CD14-positive monocyte (primary cell): ENCODE measurements around the gene MITF. TPM values are rescaled to one million over a fixed set of nuclear protein-coding genes. Genes with fewer than 3 reads are reported as not detected.
A peak's percentile ranks its signal among the peaks of the same experiment; 100 is the strongest.

ENCODE experiments used
- DNase-seq, 3 donors: peaks; one replicate each; pipeline ENCODE4 v3.0.0-alpha.2; 2011 to 2022
- H2AFZ ChIP-seq: 2 replicates; pipeline ENCODE4 v1.6.0; 2012; ENCODE audit warnings: mild to moderate bottlenecking, low read depth, low read length, inconsistent platforms; ENCODE audit not compliant: insufficient read depth, poor library complexity, severe bottlenecking
- H3K27ac ChIP-seq, 2 donors: 1 replicate in 1 of 2; 2 replicates in 1 of 2; pipeline ENCODE4 v1.5.1; 2012 to 2013; ENCODE audit warnings: low read length in 2 of 2, control low read depth in 1 of 2, inconsistent platforms in 1 of 2, low read depth in 1 of 2, mild to moderate bottlenecking in 1 of 2
- H3K27me3 ChIP-seq, 2 donors: one replicate each; pipeline versions ENCODE4 v1.6.0 to v1.6.1; 2011 to 2013; ENCODE audit warnings: low read length in 2 of 2; ENCODE audit not compliant: control insufficient read depth in 2 of 2, insufficient read depth in 2 of 2
- H3K36me3 ChIP-seq, 2 donors: replicated peaks in 1 of 2; 1 replicate in 1 of 2; 2 replicates in 1 of 2; pipeline versions ENCODE4 v1.5.1 to v1.6.1; 2012 to 2013; ENCODE audit warnings: low read length in 2 of 2, control low read depth in 1 of 2, inconsistent platforms in 1 of 2, mild to moderate bottlenecking in 1 of 2; ENCODE audit not compliant: insufficient read depth in 2 of 2, control insufficient read depth in 1 of 2
- H3K4me1 ChIP-seq, 2 donors: 1 replicate in 1 of 2; 2 replicates in 1 of 2; pipeline versions ENCODE4 v1.5.1 to v1.6.1; 2012 to 2013; ENCODE audit warnings: low read length in 2 of 2, control low read depth in 1 of 2, inconsistent platforms in 1 of 2, mild to moderate bottlenecking in 1 of 2, moderate library complexity in 1 of 2; ENCODE audit not compliant: insufficient read depth in 2 of 2, control insufficient read depth in 1 of 2
- H3K4me2 ChIP-seq: replicated peaks from 2 replicates; pipeline ENCODE3; 2012; ENCODE audit warnings: low read length, moderate library complexity, mild to moderate bottlenecking; ENCODE audit not compliant: poor library complexity, severe bottlenecking; ENCODE audit errors: extremely low read depth
- H3K4me3 ChIP-seq, 3 experiments: fragments of 200-600 bp in 1 of 3; sonication (generic) in 1 of 3; replicated peaks in 1 of 3; 1 replicate in 2 of 3; 2 replicates in 1 of 3; pipeline ENCODE4 v1.5.1; 2011 to 2013; ENCODE audit warnings: low read length in 3 of 3, mild to moderate bottlenecking in 3 of 3, control low read depth in 2 of 3, low read depth in 2 of 3, inconsistent platforms in 1 of 3, moderate library complexity in 1 of 3
- H3K79me2 ChIP-seq: 2 replicates; pipeline ENCODE4 v1.6.0; 2012; ENCODE audit warnings: mild to moderate bottlenecking, control low read depth, inconsistent platforms, low read length, moderate library complexity; ENCODE audit not compliant: insufficient read depth
- H3K9ac ChIP-seq: 2 replicates; pipeline ENCODE4 v1.6.0; 2017; ENCODE audit warnings: low read length, mild to moderate bottlenecking; ENCODE audit not compliant: insufficient read depth, poor library complexity, severe bottlenecking
- H3K9me3 ChIP-seq, 2 donors: replicated peaks in 1 of 2; 1 replicate in 1 of 2; 2 replicates in 1 of 2; pipeline versions ENCODE4 v1.5.1 to v1.6.1; 2012 to 2013; ENCODE audit warnings: low read length in 2 of 2, control low read depth in 1 of 2; ENCODE audit not compliant: control insufficient read depth in 1 of 2, insufficient read depth in 1 of 2
- H4K20me1 ChIP-seq: 2 replicates; pipeline ENCODE4 v1.6.0; 2012; ENCODE audit warnings: mild to moderate bottlenecking, low read length, control low read depth, moderate library complexity; ENCODE audit not compliant: insufficient read depth
- H3K27ac Mint-ChIP-seq, 7 donors: one replicate each; pipeline ENCODE4 v1.8.0; 2020; ENCODE audit warnings: mild to moderate bottlenecking in 7 of 7, mixed read lengths in 7 of 7, moderate library complexity in 6 of 7, inconsistent platforms in 2 of 7
- H3K27me3 Mint-ChIP-seq, 3 donors: one replicate each; pipeline ENCODE4 v1.8.0; 2021 to 2022; ENCODE audit warnings: low read depth in 3 of 3, mild to moderate bottlenecking in 3 of 3, mixed read lengths in 3 of 3, moderate library complexity in 3 of 3, inconsistent platforms in 1 of 3
- H3K36me3 Mint-ChIP-seq, 2 donors: one replicate each; pipeline ENCODE4 v1.8.0; 2020; ENCODE audit warnings: mixed read lengths in 2 of 2, inconsistent platforms in 1 of 2, mild to moderate bottlenecking in 1 of 2
- H3K4me1 Mint-ChIP-seq: one replicate; pipeline ENCODE4 v1.8.0; 2020; ENCODE audit warnings: mild to moderate bottlenecking, mixed read lengths
- H3K4me3 Mint-ChIP-seq, 2 donors: one replicate each; pipeline ENCODE4 v1.8.0; 2020; ENCODE audit warnings: mild to moderate bottlenecking in 2 of 2, mixed read lengths in 2 of 2, moderate library complexity in 1 of 2
- H3K9me3 Mint-ChIP-seq, 7 donors: one replicate each; pipeline ENCODE4 v1.8.0; 2020 to 2022; ENCODE audit warnings: mixed read lengths in 7 of 7, mild to moderate bottlenecking in 6 of 7, moderate library complexity in 6 of 7, inconsistent platforms in 2 of 7
- WGBS: methylation state at CpG from one replicate; pipeline ENCODE4 v1.1.5; 2013; ENCODE audit warnings: missing lambda C conversion rate; ENCODE audit not compliant: insufficient coverage; 5-methylcytosine and 5-hydroxymethylcytosine counted together
- intact Hi-C, 2 donors: fragments of 100-400 bp; cut with micrococcal nuclease; formaldehyde crosslinking; loops; one replicate each; pipeline versions ENCODE4 v1.15.0 to v1.15.1; 2023
- polyA plus RNA-seq, 3 donors: library from polyadenylated mRNA; depleted of rRNA in 1 of 3; unstranded in 2 of 3; stranded (reverse) in 1 of 3; fragments of 300-500 nt in 2 of 3; fragments of >200 nt in 1 of 3; fragmentation: Illumina TruSeq in 2 of 3; gene quantifications; 1 replicate in 2 of 3; 2 replicates in 1 of 3; pipeline ENCODE4 v1.2.3, GENCODE V29; 2012 to 2021
- TF ChIP-seq, protein P1 (sequence below): fragments of 200-600 bp; IDR thresholded peaks from one replicate; pipeline ENCODE4 v1.8.0; 2022; ENCODE audit warnings: antibody characterized with exemption, mild to moderate bottlenecking

Gene MITF
- polyA plus RNA-seq, 3 donors, result 7.0 to 15.1 (median 12.1) TPM

GRCh38 chr3:69749461-69749860, 10.2 kb downstream of the MITF start:
- no peaks in the 10 kb centered on the region for H3K27me3 ChIP-seq
- H3K27ac ChIP-seq, result no peak overlapping the region
- H3K9ac ChIP-seq, result no peak overlapping the region
- Mint-ChIP-seq H3K4me3 (no peak overlapping the region), H3K27me3 (no peaks in the 10 kb centered on the region), H3K4me1 (peaks cover 74% of the 10 kb centered on the region), H3K27ac (no peak overlapping the region), H3K9me3 (peaks cover 0 to 12% (median 6%) of the 10 kb centered on the region in 7 donors), H3K36me3 (peaks cover 2 to 20% of the 10 kb centered on the region in 2 donors)
- intact Hi-C loops, result loop anchor here in 1 of 2 donors (10.0 kb wide), 1 partner anchor 45 kb away; no protein-coding TSS in a partner anchor
- TF ChIP-seq, protein P1, sequence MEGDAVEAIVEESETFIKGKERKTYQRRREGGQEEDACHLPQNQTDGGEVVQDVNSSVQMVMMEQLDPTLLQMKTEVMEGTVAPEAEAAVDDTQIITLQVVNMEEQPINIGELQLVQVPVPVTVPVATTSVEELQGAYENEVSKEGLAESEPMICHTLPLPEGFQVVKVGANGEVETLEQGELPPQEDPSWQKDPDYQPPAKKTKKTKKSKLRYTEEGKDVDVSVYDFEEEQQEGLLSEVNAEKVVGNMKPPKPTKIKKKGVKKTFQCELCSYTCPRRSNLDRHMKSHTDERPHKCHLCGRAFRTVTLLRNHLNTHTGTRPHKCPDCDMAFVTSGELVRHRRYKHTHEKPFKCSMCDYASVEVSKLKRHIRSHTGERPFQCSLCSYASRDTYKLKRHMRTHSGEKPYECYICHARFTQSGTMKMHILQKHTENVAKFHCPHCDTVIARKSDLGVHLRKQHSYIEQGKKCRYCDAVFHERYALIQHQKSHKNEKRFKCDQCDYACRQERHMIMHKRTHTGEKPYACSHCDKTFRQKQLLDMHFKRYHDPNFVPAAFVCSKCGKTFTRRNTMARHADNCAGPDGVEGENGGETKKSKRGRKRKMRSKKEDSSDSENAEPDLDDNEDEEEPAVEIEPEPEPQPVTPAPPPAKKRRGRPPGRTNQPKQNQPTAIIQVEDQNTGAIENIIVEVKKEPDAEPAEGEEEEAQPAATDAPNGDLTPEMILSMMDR, result no peak
- H3K79me2 ChIP-seq, result peaks cover 79% of the 10 kb centered on the region
- no peak for DNase-seq
- peaks cover 0 to 3% of the 10 kb centered on the region in 2 donors for H3K9me3 ChIP-seq
- 94% methylated on average over 2 of the region's 3 CpGs for WGBS
- no peaks in the 10 kb centered on the region for H4K20me1 ChIP-seq
- no peak overlapping the region for H3K4me2 ChIP-seq
- H3K4me1 ChIP-seq, result peaks cover 63 to 81% of the 10 kb centered on the region in 2 donors
- H3K4me3 ChIP-seq, result no peak overlapping the region
- H3K36me3 ChIP-seq, result no peaks in the 10 kb centered on the region
- no peak overlapping the region for H2AFZ ChIP-seq

- Mint-ChIP-seq H3K9me3 (peaks cover 0 to 12% (median 6%) of the 10 kb centered on the region in 7 donors), H3K4me3 (no peak overlapping the region), H3K36me3 (peaks cover 3 to 20% of the 10 kb centered on the region in 2 donors), H3K4me1 (peaks cover 64% of the 10 kb centered on the region), H3K27ac (peak overlapping the region in 4 of 7 donors; percentile 2 to 78 (median 72)), H3K27me3 (no peaks in the 10 kb centered on the region)
- DNase-seq, result no peak
- Histone ChIP-seq H3K36me3 (no peaks in the 10 kb centered on the region), H3K4me1 (peaks cover 57 to 73% of the 10 kb centered on the region in 2 donors), H3K4me3 (no peak overlapping the region), H3K9me3 (peaks cover 0 to 3% of the 10 kb centered on the region in 2 donors), H3K9ac (no peak overlapping the region), H3K27ac (peak overlapping the region in 1 of 2 donors; percentile 67), H3K27me3 (no peaks in the 10 kb centered on the region), H2AFZ (no peak overlapping the region), H3K4me2 (no peak overlapping the region), H4K20me1 (no peaks in the 10 kb centered on the region), H3K79me2 (peaks cover 75% of the 10 kb centered on the region)
- TF ChIP-seq, protein P1, result no peak
- intact Hi-C loops, result no loop called here
- WGBS, result 100% methylated on average over 1 of the region's 2 CpGs
These were observed 11.3 kb downstream of the MITF start for GRCh38 chr3:69750549-69750948.
